Smooth muscle cell (in vitro differentiated cells): Measurements from ENCODE around the gene ZNF593. TPM values are rescaled to one million over a fixed set of nuclear protein-coding genes. Genes with fewer than 3 reads are reported as not detected.

Source experiments
- DNase-seq: peaks from one replicate; lab custom pipeline; 2025; ENCODE audit not compliant: unreplicated experiment; lab: John Stamatoyannopoulos, UW
- H2AFZ ChIP-seq: fragments of 200-600 bp; sonication (generic); 2 replicates; pipeline ENCODE4 v1.6.0; 2016; ENCODE audit warnings: antibody characterized with exemption, low read depth, mild to moderate bottlenecking
- H3F3A ChIP-seq: fragments of 200-600 bp; sonication (generic); 2 replicates; pipeline ENCODE4 v1.6.0; 2017; ENCODE audit warnings: antibody characterized with exemption, low read depth
- H3K27ac ChIP-seq: fragments of 200-600 bp; sonication (generic); 2 replicates; pipeline ENCODE4 v1.5.1; 2016; ENCODE audit warnings: low read depth, mild to moderate bottlenecking
- H3K27me3 ChIP-seq: fragments of 200-600 bp; sonication (generic); 2 replicates; pipeline ENCODE4 v1.6.1; 2016; ENCODE audit warnings: low read depth, mild to moderate bottlenecking
- H3K36me3 ChIP-seq: fragments of 200-600 bp; sonication (generic); 2 replicates; pipeline ENCODE4 v1.5.1; 2016; ENCODE audit warnings: low read depth
- H3K4me1 ChIP-seq: fragments of 200-600 bp; sonication (generic); 2 replicates; pipeline ENCODE4 v1.5.1; 2016; ENCODE audit warnings: low read depth
- H3K4me2 ChIP-seq: fragments of 200-600 bp; sonication (generic); 2 replicates; pipeline ENCODE4 v1.6.0; 2016; ENCODE audit warnings: mild to moderate bottlenecking
- H3K4me3 ChIP-seq: fragments of 200-600 bp; sonication (generic); 2 replicates; pipeline ENCODE4 v1.5.1; 2016; ENCODE audit warnings: mild to moderate bottlenecking
- H3K79me2 ChIP-seq: fragments of 200-600 bp; sonication (generic); 2 replicates; pipeline ENCODE4 v1.6.0; 2016; ENCODE audit warnings: low read depth, mild to moderate bottlenecking
- H3K9ac ChIP-seq: fragments of 200-600 bp; sonication (generic); 2 replicates; pipeline ENCODE4 v1.6.0; 2016; ENCODE audit warnings: low read depth
- H3K9me3 ChIP-seq: fragments of 200-600 bp; sonication (generic); replicated peaks from 2 replicates; pipeline ENCODE4 v1.5.1; 2016; ENCODE audit warnings: low read depth
- H4K20me1 ChIP-seq: fragments of 200-600 bp; sonication (generic); 2 replicates; pipeline ENCODE4 v1.6.0; 2016; ENCODE audit warnings: low read depth
- WGBS: methylation state at CpG from one replicate; pipeline ENCODE4 v1.1.7; 2016; ENCODE audit warnings: low lambda C conversion rate; 5-methylcytosine and 5-hydroxymethylcytosine counted together
- polyA plus RNA-seq: library from polyadenylated mRNA; unstranded; fragments of >200 nt; fragmentation: Nextera tagmentation; extraction: Ambion mirVana; gene quantifications from 2 replicates; pipeline ENCODE4 v1.2.1, GENCODE V29; 2016
- total RNA-seq: library from RNA; depleted of rRNA; stranded (reverse); fragments of >200 nt; gene quantifications from 2 replicates; pipeline ENCODE4 v1.2.3, GENCODE V29; 2014
- TF ChIP-seq, protein P1 (sequence below): fragments of 200-600 bp; sonication (generic); IDR thresholded peaks from 2 replicates; pipeline ENCODE4 v1.5.1; 2017; ENCODE audit warnings: borderline replicate concordance, mild to moderate bottlenecking, antibody characterized with exemption; ENCODE audit not compliant: insufficient read depth, poor library complexity, severe bottlenecking

The ZNF593 gene
- total and polyA plus RNA-seq, 2 experiments from 2014 or later = 38.4 to 52.4 TPM

DNA sequence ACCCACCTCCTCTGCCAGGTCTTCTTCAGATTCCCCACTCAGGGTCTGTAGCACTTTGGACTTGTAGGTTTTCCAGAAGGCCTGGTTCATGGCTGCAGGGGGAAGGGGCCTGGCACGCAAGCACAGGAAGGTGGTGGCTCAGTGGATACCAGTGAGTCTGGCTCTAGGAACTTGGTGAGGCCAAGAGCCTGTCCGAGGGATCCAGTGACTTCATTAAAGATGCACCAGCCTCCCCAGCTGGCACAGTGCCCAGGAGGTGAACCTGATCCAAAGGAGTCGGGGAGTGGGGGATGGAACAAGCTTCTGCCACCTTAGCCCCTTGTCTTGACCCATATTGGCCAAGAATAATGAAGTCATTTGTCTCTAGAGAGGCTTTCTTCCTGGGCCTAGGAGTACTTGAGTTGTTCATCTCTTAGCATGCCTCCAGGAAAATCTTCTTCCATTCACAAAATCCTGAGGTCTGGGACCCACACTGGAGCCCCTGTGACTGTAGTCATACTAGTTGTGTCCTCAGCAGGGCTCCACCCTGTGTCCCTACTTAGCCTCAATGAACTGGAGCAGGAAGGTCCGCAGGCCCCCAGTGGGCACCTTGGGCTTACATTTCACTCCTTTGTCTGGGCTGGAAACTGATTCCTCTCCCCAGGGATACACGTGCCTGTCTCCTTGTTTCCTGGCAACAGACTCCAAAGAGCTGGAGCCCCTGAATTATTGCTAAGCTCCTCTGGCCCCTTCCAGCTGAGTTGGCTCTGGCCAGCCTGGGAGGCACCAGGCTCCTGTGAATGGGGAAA lies 1.1 kb upstream of the ZNF593 start, which contains the start of gene C1orf232:
TSS of gene C1orf232 (minus strand) at position 554 of the 788 bp plus-strand sequence. CDS start at position 90, 464 bp downstream.
- Histone ChIP-seq H3F3A (peaks cover 8% of the 10 kb centered on the region), H3K27ac (peak within 1 kb of the TSS; percentile 70), H3K36me3 (no peaks in the 10 kb centered on the region), H2AFZ (peak within 1 kb of the TSS; percentile 80), H3K9me3 (no peaks in the 10 kb centered on the region), H3K79me2 (peaks cover 4% of the 10 kb centered on the region), H3K4me3 (peak within 1 kb of the TSS; percentile 84), H3K27me3 (no peaks in the 10 kb centered on the region), H3K4me2 (peak within 1 kb of the TSS; percentile 97), H3K4me1 (peaks cover 29% of the 10 kb centered on the region), H3K9ac (peak within 1 kb of the TSS; percentile 93), H4K20me1 (no peaks in the 10 kb centered on the region)
- no peak for DNase-seq
- 95% methylated on average over 5 of the region's 5 CpGs for WGBS
- TF ChIP-seq, protein P1, sequence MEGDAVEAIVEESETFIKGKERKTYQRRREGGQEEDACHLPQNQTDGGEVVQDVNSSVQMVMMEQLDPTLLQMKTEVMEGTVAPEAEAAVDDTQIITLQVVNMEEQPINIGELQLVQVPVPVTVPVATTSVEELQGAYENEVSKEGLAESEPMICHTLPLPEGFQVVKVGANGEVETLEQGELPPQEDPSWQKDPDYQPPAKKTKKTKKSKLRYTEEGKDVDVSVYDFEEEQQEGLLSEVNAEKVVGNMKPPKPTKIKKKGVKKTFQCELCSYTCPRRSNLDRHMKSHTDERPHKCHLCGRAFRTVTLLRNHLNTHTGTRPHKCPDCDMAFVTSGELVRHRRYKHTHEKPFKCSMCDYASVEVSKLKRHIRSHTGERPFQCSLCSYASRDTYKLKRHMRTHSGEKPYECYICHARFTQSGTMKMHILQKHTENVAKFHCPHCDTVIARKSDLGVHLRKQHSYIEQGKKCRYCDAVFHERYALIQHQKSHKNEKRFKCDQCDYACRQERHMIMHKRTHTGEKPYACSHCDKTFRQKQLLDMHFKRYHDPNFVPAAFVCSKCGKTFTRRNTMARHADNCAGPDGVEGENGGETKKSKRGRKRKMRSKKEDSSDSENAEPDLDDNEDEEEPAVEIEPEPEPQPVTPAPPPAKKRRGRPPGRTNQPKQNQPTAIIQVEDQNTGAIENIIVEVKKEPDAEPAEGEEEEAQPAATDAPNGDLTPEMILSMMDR = no peak

DNA sequence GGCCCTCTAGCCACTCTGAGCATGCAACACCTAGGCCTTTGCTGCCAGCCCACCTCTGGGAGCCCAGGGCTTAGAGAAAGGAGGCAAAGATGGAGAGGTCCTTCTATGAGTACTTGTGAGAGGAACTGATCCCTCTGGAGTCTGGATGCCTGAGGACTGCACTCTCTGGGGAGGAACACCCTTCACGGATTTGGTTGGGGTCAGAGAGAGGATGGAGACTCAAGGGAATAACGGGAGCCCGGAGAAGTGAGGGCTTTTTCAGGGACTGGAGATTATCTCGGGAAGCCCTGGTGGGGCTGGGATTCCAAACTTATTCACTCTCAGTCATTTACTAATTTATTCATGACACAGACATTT lies 532 bp upstream of the ZNF593 start:
- peaks cover 29% of the 10 kb centered on the region for H3K4me1 ChIP-seq
- no peak for DNase-seq
- no peaks in the 10 kb centered on the region for H3K36me3 ChIP-seq
- no peaks in the 10 kb centered on the region for H3K27me3 ChIP-seq
- no peaks in the 10 kb centered on the region for H3K9me3 ChIP-seq
- H3K79me2 ChIP-seq = peaks cover 4% of the 10 kb centered on the region
- peak overlapping the region; percentile 84 for H3K4me3 ChIP-seq
- H3K9ac ChIP-seq = no peak overlapping the region
- H4K20me1 ChIP-seq = no peaks in the 10 kb centered on the region
- TF ChIP-seq, protein P1 = no peak
- WGBS = 50% methylated on average over 4 of the region's 4 CpGs
- H3K4me2 ChIP-seq = peak overlapping the region; percentile 97
- peak overlapping the region; percentile 79 for H2AFZ ChIP-seq
- no peak overlapping the region for H3K27ac ChIP-seq
- peaks cover 8% of the 10 kb centered on the region for H3F3A ChIP-seq

DNA sequence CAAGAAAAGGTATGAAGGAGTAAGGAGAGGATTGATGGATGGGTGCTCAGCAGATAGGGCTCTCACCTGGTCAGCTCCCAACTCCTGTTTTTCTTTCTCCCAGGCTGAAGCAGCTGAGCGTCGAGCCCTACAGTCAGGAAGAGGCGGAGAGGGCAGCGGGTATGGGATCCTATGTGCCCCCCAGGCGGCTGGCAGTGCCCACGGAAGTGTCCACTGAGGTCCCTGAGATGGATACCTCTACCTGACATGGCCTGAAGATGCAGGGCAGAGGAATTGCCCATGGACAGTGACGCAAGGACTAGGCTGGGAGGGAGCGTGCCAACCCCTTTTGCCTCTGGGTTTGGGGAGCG lies 739 bp downstream of the ZNF593 start:
- Histone ChIP-seq H3K36me3 (no peaks in the 10 kb centered on the region), H3K9ac (peak overlapping the region; percentile 93), H3F3A (peaks cover 3% of the 10 kb centered on the region), H3K79me2 (peaks cover 4% of the 10 kb centered on the region), H3K27ac (peak overlapping the region; percentile 70), H3K27me3 (no peaks in the 10 kb centered on the region), H3K4me1 (peaks cover 24% of the 10 kb centered on the region), H3K4me2 (peak overlapping the region; percentile 97), H3K4me3 (peak overlapping the region; percentile 84), H2AFZ (no peak overlapping the region), H3K9me3 (no peaks in the 10 kb centered on the region), H4K20me1 (no peaks in the 10 kb centered on the region)
- DNase-seq = no peak
- WGBS = 84% methylated on average over 9 of the region's 9 CpGs
- TF ChIP-seq, protein P1 = no peak
